Bronchial epithelial cell (primary cell): ENCODE results near the gene MELTF. TPM values are rescaled to one million over a fixed set of nuclear protein-coding genes. Genes with fewer than 3 reads are reported as not detected.
"Not testable (repeated sequence)": the region's sequence is repeated elsewhere in the genome, so short reads cannot be mapped to it uniquely, and the experiment has no call there.

ENCODE experiments used
- DNase-seq: peaks from one replicate; pipeline ENCODE4 v3.0.0-alpha.2; 2010; ENCODE audit warnings: low read depth
- FAIRE-seq: peaks from 2 replicates; lab custom pipeline; 2011; peaks lifted over from hg19 to GRCh38; lab: Jason Lieb, UNC
- H3K27me3 ChIP-seq: 2 replicates; pipeline ENCODE4 v1.5.1; 2011; ENCODE audit warnings: low read length; ENCODE audit not compliant: control insufficient read depth, insufficient read depth
- H3K36me3 ChIP-seq: 2 replicates; pipeline ENCODE4 v1.5.1; 2011; ENCODE audit warnings: low read length; ENCODE audit not compliant: control insufficient read depth, insufficient read depth
- H3K4me3 ChIP-seq: 2 replicates; pipeline ENCODE4 v1.5.1; 2011; ENCODE audit warnings: mild to moderate bottlenecking, low read depth, low read length, control low read depth
- total RNA-seq: library from RNA; depleted of rRNA; stranded (reverse); fragments of >200 nt; gene quantifications from 2 replicates; pipeline ENCODE4 v1.2.1, GENCODE V29; 2014
- TF ChIP-seq, protein P1 (sequence below): IDR thresholded peaks from 2 replicates; pipeline ENCODE4 v1.5.1; 2011; ENCODE audit warnings: mild to moderate bottlenecking, moderate library complexity, low read length, control low read depth, inconsistent platforms; ENCODE audit not compliant: insufficient read depth, severe bottlenecking

MELTF gene
- total RNA-seq, 1 donor from 2014 or later: 2.1 TPM

DNA sequence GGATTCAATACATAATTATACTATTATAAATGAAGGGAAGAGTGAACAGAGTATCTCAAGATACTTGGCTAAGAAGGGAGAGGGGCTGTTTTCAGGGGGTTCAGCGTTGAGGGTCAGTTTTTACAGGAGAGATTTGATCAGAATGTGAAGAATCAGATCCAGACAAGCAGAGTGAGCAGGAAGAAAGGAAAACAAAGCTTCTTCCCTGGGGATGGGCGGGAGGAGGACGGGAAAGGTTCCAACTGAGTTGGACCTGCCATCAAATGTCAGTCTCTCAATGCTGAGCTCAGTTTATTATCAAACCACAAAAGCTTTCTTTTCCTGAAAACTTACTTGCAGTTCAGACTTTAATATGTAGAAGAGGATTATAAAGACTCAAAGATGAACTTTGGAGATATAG, 6.0 kb upstream of the MELTF start:
- no peak for DNase-seq

DNA sequence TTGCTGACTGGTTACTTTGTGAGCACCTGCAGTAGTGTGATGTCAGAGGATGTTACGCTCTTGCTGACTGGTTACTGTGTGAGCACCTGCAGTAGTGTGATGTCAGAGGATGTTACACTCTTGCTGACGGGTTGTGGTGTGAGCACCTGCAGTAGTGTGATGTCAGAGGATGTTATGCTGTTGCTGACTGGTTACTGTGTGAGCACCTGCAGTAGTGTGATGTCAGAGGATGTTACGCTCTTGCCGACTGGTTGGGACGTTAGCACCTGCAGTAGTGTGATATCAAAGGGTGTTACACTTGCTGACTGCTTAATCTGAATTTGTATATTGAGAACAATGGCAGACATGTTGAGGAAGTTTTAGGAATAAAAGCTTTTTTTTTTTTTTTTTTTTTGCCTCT, 5.2 kb upstream of the MELTF start:
- not testable (repeated sequence) for H3K36me3 ChIP-seq, H3K27me3 ChIP-seq, FAIRE-seq, DNase-seq, H3K4me3 ChIP-seq

More for the DNA sequence above, 6.0 kb upstream of the MELTF start:
- TF ChIP-seq, protein P1, sequence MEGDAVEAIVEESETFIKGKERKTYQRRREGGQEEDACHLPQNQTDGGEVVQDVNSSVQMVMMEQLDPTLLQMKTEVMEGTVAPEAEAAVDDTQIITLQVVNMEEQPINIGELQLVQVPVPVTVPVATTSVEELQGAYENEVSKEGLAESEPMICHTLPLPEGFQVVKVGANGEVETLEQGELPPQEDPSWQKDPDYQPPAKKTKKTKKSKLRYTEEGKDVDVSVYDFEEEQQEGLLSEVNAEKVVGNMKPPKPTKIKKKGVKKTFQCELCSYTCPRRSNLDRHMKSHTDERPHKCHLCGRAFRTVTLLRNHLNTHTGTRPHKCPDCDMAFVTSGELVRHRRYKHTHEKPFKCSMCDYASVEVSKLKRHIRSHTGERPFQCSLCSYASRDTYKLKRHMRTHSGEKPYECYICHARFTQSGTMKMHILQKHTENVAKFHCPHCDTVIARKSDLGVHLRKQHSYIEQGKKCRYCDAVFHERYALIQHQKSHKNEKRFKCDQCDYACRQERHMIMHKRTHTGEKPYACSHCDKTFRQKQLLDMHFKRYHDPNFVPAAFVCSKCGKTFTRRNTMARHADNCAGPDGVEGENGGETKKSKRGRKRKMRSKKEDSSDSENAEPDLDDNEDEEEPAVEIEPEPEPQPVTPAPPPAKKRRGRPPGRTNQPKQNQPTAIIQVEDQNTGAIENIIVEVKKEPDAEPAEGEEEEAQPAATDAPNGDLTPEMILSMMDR: no peak
- no peak for FAIRE-seq
- H3K36me3 ChIP-seq: no peaks in the 10 kb centered on the region
- H3K4me3 ChIP-seq: no peak overlapping the region
- no peaks in the 10 kb centered on the region for H3K27me3 ChIP-seq

DNA sequence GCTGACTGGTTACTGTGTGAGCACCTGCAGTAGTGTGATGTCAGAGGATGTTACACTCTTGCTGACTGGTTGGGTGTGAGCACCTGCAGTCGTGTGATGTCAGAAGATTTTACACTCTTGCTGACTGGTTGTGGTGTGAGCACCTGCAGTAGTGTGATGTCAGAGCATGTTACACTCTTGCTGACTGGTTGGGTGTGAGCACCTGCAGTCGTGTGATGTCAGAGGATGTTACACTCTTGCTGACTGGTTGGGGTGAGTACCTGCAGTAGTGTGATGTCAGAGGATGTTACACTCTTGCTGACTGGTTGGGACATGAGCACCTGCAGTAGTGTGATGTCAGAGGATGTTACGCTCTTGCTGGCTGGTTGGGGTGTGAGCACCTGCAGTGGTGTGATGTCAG, 4.1 kb upstream of the MELTF start:
- DNase-seq: not testable (repeated sequence)
- FAIRE-seq: peak; percentile 95

DNA sequence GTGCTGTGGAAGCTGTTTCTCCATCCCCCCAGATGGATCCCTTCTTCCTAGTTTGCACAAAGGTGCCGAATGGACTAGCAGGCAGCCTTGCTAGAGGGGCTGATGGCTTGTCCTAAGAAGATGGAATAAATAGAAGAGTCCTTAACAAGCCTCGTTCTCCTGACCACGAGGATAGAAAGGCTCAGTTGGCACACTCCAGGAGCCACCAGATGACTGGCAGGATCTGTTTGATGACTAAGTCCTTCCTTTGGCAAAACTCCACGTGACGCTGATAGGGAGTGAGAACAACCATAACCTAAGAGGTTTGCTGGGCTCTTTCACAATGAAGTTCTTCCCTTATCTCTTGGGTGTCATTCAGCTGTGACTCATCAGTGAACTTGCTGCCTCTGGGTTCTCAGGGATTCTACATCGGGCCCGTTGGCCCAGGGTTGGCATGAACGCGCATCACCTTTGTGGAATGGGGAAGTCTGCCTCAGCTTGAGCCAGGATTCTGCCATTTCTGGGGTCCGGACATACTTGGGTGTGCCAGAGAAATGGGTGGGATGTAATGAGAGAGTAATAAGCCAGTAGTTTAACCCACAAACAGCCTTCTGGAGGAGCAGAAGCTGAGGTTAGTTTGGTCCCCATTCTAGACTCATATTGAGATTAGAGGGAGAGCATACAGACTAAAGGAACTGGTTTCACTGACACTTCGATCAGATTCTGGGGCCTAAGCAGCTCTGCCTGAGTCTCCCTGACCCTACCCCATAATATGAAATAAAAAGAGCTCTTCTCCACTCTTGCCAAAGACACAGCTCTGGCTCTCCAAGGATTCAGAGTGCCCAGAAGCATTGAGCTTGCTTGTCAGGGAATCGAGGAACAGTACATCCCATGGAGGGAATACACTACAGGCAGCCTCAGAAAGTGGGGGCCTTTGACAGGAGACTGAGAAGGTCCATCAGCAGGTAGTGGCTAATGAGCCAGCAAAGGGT, 2.0 kb upstream of the MELTF start:
- DNase-seq (peak; percentile 100), FAIRE-seq (peak; percentile 85)
- H3K36me3 ChIP-seq: no peaks in the 10 kb centered on the region
- H3K27me3 ChIP-seq: no peaks in the 10 kb centered on the region
- no peak overlapping the region for H3K4me3 ChIP-seq
- TF ChIP-seq, protein P1: no peak

More for the DNA sequence above, 4.1 kb upstream of the MELTF start:
- not testable (repeated sequence) for H3K27me3 ChIP-seq, H3K36me3 ChIP-seq, H3K4me3 ChIP-seq

DNA sequence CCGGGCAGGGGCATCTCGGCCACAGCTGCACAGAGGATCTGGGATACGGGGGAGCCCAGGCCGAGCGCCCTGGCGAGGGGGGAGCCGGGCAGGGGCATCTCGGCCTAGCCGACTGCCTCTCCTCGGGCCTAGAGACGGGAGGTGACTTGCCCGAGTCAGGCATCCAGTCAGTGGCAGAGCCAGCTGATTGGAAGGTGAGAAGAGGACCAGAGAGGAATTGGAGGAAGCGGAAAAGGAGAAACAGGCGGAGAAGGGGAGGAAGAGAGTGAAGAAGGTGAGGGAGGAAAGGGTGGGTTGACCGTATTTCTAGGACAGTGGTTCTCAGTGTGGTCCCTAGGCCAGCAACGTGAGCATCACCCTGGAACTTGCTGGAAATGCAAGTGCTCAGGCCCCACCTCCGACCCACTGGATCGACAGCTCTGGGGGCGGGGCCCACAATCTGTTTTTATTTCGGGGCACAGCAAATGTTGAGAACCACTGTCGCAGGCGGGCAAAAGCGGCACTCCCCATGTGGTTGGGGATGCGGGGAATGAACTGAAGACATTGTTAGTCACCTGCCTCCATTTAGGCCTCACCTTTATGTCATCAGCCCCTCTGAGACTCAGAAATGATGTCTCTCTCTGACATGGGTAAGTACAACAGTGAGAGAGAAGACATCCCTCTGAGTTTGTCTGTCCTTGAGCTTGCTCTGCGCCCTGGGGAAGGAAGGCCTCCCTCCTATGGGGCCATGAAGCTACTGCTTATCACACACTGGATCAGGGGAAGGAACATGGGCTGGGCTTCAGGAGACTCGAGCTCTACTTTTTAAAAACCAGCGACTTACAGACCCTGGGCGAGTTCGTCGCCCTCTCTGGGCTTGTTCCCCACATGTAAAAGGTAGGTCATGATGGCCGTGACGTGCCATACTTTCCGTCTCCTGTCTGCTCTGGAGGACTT, 1.0 kb upstream of the MELTF start:
- Histone ChIP-seq H3K4me3 (no peak overlapping the region), H3K36me3 (no peaks in the 10 kb centered on the region), H3K27me3 (no peaks in the 10 kb centered on the region)
- no peak for DNase-seq
- no peak for FAIRE-seq
- TF ChIP-seq, protein P1: no peak

DNA sequence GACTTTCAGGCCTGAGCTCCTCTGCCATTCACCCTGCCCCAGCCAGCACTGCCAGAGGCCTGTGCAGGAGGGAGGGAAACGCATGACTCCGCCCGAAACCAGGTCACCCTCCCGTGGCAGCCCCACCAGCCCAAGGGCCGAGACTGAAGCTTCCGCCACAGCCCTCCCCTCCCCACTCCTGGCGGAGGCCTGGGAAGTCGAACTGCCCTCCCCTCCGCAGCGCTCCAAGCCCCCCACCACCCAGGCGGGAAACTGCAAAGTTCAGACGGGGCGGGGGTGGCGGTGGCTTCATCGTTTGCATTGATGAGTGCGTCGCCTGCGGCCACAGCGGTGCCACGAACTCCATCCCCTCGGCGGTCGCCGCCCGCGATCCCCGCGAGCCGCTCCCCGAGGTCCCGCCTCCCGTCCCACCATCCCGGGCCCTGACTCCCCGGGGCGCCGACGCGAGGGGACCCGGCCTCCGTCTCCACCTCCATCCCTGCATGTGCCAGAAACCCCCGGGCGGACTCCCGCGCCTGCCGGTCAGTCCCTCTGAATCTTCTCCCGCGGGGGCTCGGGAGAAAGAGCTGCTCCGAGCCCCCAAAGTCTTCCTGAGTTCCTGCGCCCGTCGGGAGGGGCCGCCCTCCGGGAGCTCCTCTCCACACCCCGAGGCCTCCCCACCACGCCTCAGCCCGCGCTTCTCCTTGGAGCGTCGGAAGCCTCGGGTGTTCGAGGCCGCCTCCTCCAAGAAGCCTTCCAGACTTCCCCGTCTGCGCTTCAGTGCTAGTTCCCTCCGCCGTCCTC, 698 bp downstream of the MELTF start:
- TF ChIP-seq, protein P1: no peak
- DNase-seq (no peak), FAIRE-seq (no peak)
- Histone ChIP-seq H3K36me3 (no peaks in the 10 kb centered on the region), H3K27me3 (no peaks in the 10 kb centered on the region), H3K4me3 (peak overlapping the region; percentile 43)
